Kidney (tissue), 14 donors: ENCODE results near the gene PLXNA2. TPM values are rescaled to one million over a fixed set of nuclear protein-coding genes. Genes with fewer than 3 reads are reported as not detected.

Experiments
- DNase-seq, 5 donors: peaks; one replicate each; pipeline ENCODE4 v3.0.0-alpha.2; 2013 to 2020
- FAIRE-seq: peaks from 2 replicates; lab custom pipeline; 2012; peaks lifted over from hg19 to GRCh38; lab: Jason Lieb, UNC
- H3K27ac ChIP-seq, 2 donors: one replicate each; pipeline ENCODE4 v1.7.0; 2013; ENCODE audit warnings: low read depth in 2 of 2, low read length in 2 of 2, inconsistent platforms in 1 of 2
- H3K27me3 ChIP-seq: one replicate; pipeline ENCODE4 v1.7.1; 2013; ENCODE audit warnings: low read length, inconsistent platforms; ENCODE audit not compliant: control insufficient read depth, insufficient read depth
- H3K36me3 ChIP-seq, 3 donors: one replicate each; pipeline versions ENCODE4 v1.7.0 to v1.7.1; 2013; ENCODE audit warnings: low read length in 3 of 3, control low read depth in 1 of 3, inconsistent platforms in 1 of 3; ENCODE audit not compliant: insufficient read depth in 3 of 3, control insufficient read depth in 2 of 3
- H3K4me1 ChIP-seq, 3 donors: one replicate each; pipeline versions ENCODE4 v1.7.0 to v1.7.1; 2013; ENCODE audit warnings: low read length in 3 of 3, inconsistent platforms in 1 of 3, low read depth in 1 of 3; ENCODE audit not compliant: control insufficient read depth in 2 of 3, insufficient read depth in 2 of 3
- H3K4me3 ChIP-seq, 3 donors: one replicate each; pipeline versions ENCODE4 v1.7.0 to v1.8.1; 2013; ENCODE audit warnings: low read length in 3 of 3, control low read depth in 1 of 3, inconsistent platforms in 1 of 3
- H3K9ac ChIP-seq, 3 donors: one replicate each; pipeline versions ENCODE4 v1.7.0 to v1.7.1; 2013; ENCODE audit warnings: low read length in 3 of 3, control low read depth in 1 of 3, inconsistent platforms in 1 of 3
- H3K9me3 ChIP-seq, 3 donors: one replicate each; pipeline versions ENCODE4 v1.7.0 to v1.7.1; 2013; ENCODE audit warnings: low read length in 3 of 3, control low read depth in 1 of 3, inconsistent platforms in 1 of 3; ENCODE audit not compliant: control insufficient read depth in 2 of 3, insufficient read depth in 1 of 3
- CTCF ChIP-seq: IDR thresholded peaks from 3 replicates; pipeline ENCODE4 v1.5.1; 2012; ENCODE audit warnings: mild to moderate bottlenecking, moderate library complexity, borderline replicate concordance; ENCODE audit not compliant: insufficient read depth; ENCODE audit errors: extremely low read depth
- intact Hi-C: fragments of 100-400 bp; cut with DNase I; formaldehyde crosslinking; loops from one replicate; pipeline ENCODE4 v1.11.1; 2022
- polyA plus RNA-seq: library from polyadenylated mRNA; stranded (reverse); fragments of 350-450 nt; fragmentation: Illumina TruSeq; extraction: RNeasy Lipid Tissue Mini Kit (QIAGEN cat#74804); gene quantifications from one replicate; pipeline ENCODE4 v1.2.3, GENCODE V29; 2014; ENCODE audit warnings: low read depth, low replicate concordance; ENCODE audit not compliant: insufficient read depth
- total RNA-seq: library from RNA; stranded (reverse); fragmentation: NEBNext Ultra II Directional; extraction: Animal tissue kit (Norgen Biotek cat#: 25700); gene quantifications from one replicate; pipeline ENCODE4 v1.2.1, GENCODE V29; 2021
- donor health status: control.
- donor health status: control.
- donor health status: control.
- donor health status: control.
- donor health status: control.
- donor health status: DM: yes; HTN: yes; CAD: no.
- donor health status: Normal renal cell carcinoma (clear cell type).

The PLXNA2 gene
- total and polyA plus RNA-seq, 2 donors from 2014 or later: 2.4 to 27.9 TPM

GRCh38 chr1:208044589-208045462, 199.4 kb downstream of the PLXNA2 start:
- H3K27me3 ChIP-seq: no peaks in the 10 kb centered on the region
- peaks cover 0 to 32% (median 28%) of the 10 kb centered on the region in 3 donors for H3K4me1 ChIP-seq
- intact Hi-C loops: no loop called here
- peak in 1 of 5 donors; percentile 48 for DNase-seq
- FAIRE-seq: no peak
- peaks cover 2 to 11% (median 7%) of the 10 kb centered on the region in 3 donors for H3K36me3 ChIP-seq
- no peak overlapping the region for H3K27ac ChIP-seq
- TF ChIP-seq CTCF: no peak
- no peaks in the 10 kb centered on the region for H3K9me3 ChIP-seq
- H3K9ac ChIP-seq: no peak overlapping the region
- H3K4me3 ChIP-seq: no peak overlapping the region

GRCh38 chr1:208043691-208044181, 200.4 kb downstream of the PLXNA2 start:
- FAIRE-seq (no peak), DNase-seq (no peak)
- no peak for TF ChIP-seq CTCF
- peaks cover 0 to 32% (median 28%) of the 10 kb centered on the region in 3 donors for H3K4me1 ChIP-seq
- H3K27me3 ChIP-seq: no peaks in the 10 kb centered on the region
- no peak overlapping the region for H3K27ac ChIP-seq
- H3K36me3 ChIP-seq: peaks cover 2 to 12% (median 8%) of the 10 kb centered on the region in 3 donors
- no peaks in the 10 kb centered on the region for H3K9me3 ChIP-seq
- H3K4me3 ChIP-seq: no peak overlapping the region
- no peak overlapping the region for H3K9ac ChIP-seq
- intact Hi-C loops: no loop called here

GRCh38 chr1:208042868-208043267, 201.3 kb downstream of the PLXNA2 start:
- Histone ChIP-seq H3K27ac (no peak overlapping the region), H3K9ac (no peak overlapping the region), H3K4me3 (no peak overlapping the region), H3K36me3 (peaks cover 2 to 20% (median 9%) of the 10 kb centered on the region in 3 donors), H3K27me3 (no peaks in the 10 kb centered on the region), H3K9me3 (no peaks in the 10 kb centered on the region), H3K4me1 (peaks cover 0 to 25% (median 20%) of the 10 kb centered on the region in 3 donors)
- intact Hi-C loops: no loop called here
- FAIRE-seq (no peak), DNase-seq (no peak)
- TF ChIP-seq CTCF: no peak
